Cardiac atrium fibroblast (primary cell): ENCODE data around the gene TMEM97. TPM values are rescaled to one million over a fixed set of nuclear protein-coding genes. Genes with fewer than 3 reads are reported as not detected.

ENCODE experiments used
- total RNA-seq: library from RNA; depleted of rRNA; stranded (reverse); fragments of >200 nt; gene quantifications from 2 replicates; pipeline ENCODE4 v1.2.3, GENCODE V29; 2015

TMEM97 gene
- 15.0 and 18.5 TPM in 2 replicates for total RNA-seq

GRCh38 chr17:28318759-28319597, at the start of gene TMEM97:
TSS of gene TMEM97 (plus strand) at chr17:28319200. CDS start at chr17:28319240, 40 bp downstream.

GRCh38 chr17:28335201-28335958, 16.4 kb downstream of the TMEM97 start, which contains the start of the genes IFT20 and TNFAIP1:
TSS of gene IFT20 (minus strand) at chr17:28335472. CDS start at chr17:28331985, 3,487 bp downstream.
TSS of gene TNFAIP1 (plus strand) at chr17:28335761. CDS start at chr17:28339522, 3,761 bp downstream.

GRCh38 chr17:28357061-28357900, 38.3 kb downstream of the TMEM97 start, which contains the start of gene POLDIP2:
TSS of gene POLDIP2 (minus strand) at chr17:28357527. CDS start at chr17:28357448, 79 bp downstream.

GRCh38 chr17:28364665-28365363, 45.8 kb downstream of the TMEM97 start, which contains the start of gene SEBOX:
TSS of gene SEBOX (minus strand) at chr17:28365199. CDS start at chr17:28365151, 48 bp downstream.

GRCh38 chr17:28370035-28370743, 51.2 kb downstream of the TMEM97 start, which contains the start of gene VTN:
TSS of gene VTN (minus strand) at chr17:28370307. CDS start at chr17:28370203, 104 bp downstream.

GRCh38 chr17:28371245-28372202, 52.5 kb downstream of the TMEM97 start, which contains the start of gene SARM1:
TSS of gene SARM1 (plus strand) at chr17:28371694. CDS start at chr17:28372033, 339 bp downstream.

Other genes with a start within 250 kb of the TMEM97 start
- gene IFT20, start 16.3 kb downstream of the TMEM97 start, total RNA-seq: 52.5 and 61.9 TPM in 2 replicates
- 35.2 and 42.8 TPM in 2 replicates for gene TNFAIP1, start 16.6 kb downstream of the TMEM97 start, total RNA-seq
- 72.9 and 83.3 TPM in 2 replicates for gene POLDIP2, start 38.3 kb downstream of the TMEM97 start, total RNA-seq
- not detected in 2 replicates for gene SEBOX, start 46.0 kb downstream of the TMEM97 start, total RNA-seq
- gene VTN, start 51.1 kb downstream of the TMEM97 start, total RNA-seq: 8.1 and 52.8 TPM in 2 replicates
- 5.2 and 11.2 TPM in 2 replicates for gene SARM1, start 52.5 kb downstream of the TMEM97 start, total RNA-seq
- 6.3 and 13.4 TPM in 2 replicates for gene SLC46A1, start 87.0 kb downstream of the TMEM97 start, total RNA-seq
- gene SLC13A2, start 154.4 kb downstream of the TMEM97 start, total RNA-seq: not detected in 2 replicates
- not detected in 2 replicates for gene FOXN1, start 187.1 kb downstream of the TMEM97 start, total RNA-seq
- 33.5 and 43.7 TPM in 2 replicates for gene UNC119, start 233.4 kb downstream of the TMEM97 start, total RNA-seq